Adrenal gland (tissue), 12 donors: ENCODE measurements around the gene TRIP6. TPM values are rescaled to one million over a fixed set of nuclear protein-coding genes. Genes with fewer than 3 reads are reported as not detected.

Experiments
- DNase-seq, 7 donors: peaks; one replicate each; pipeline ENCODE4 v3.0.0-alpha.2; 2019 to 2020
- H3K27ac ChIP-seq, 5 donors: fragments of 200-600 bp; sonication (generic) in 4 of 5; 1 replicate in 3 of 5; 2 replicates in 2 of 5; pipeline versions ENCODE4 v1.5.1 to v1.8.0; 2016 to 2020; ENCODE audit warnings: mild to moderate bottlenecking in 1 of 5
- H3K27me3 ChIP-seq: fragments of 200-600 bp; 2 replicates; pipeline ENCODE4 v1.8.0; 2021
- H3K36me3 ChIP-seq, 2 donors: fragments of 200-600 bp; replicated peaks in 1 of 2; 1 replicate in 1 of 2; 2 replicates in 1 of 2; pipeline versions ENCODE4 v1.5.1 to v1.8.0; 2018 to 2022
- H3K4me1 ChIP-seq, 2 donors: fragments of 200-600 bp; replicated peaks in 1 of 2; 1 replicate in 1 of 2; 2 replicates in 1 of 2; pipeline versions ENCODE4 v1.5.1 to v1.8.0; 2018 to 2021
- H3K4me3 ChIP-seq, 4 donors: fragments of 200-600 bp; sonication (generic) in 3 of 4; one replicate each; pipeline ENCODE4 v1.5.1; 2016 to 2018
- H3K9me3 ChIP-seq, 3 donors: fragments of 200-600 bp; sonication (generic) in 1 of 3; replicated peaks in 1 of 3; 1 replicate in 2 of 3; 2 replicates in 1 of 3; pipeline versions ENCODE4 v1.5.1 to v1.8.0; 2016 to 2021
- POLR2A ChIP-seq, 2 donors: fragments of 450-650 bp; IDR thresholded peaks; one replicate each; pipeline ENCODE4 v1.6.1; 2017; ENCODE audit warnings: antibody characterized with exemption in 2 of 2, mild to moderate bottlenecking in 2 of 2, moderate library complexity in 1 of 2
- intact Hi-C, 2 donors: fragments of 100-400 bp; cut with DNase I; formaldehyde crosslinking; loops; one replicate each; pipeline versions ENCODE4 v1.14.1 to v1.15.0; 2022 to 2023
- microRNA-seq, 3 donors: library from miRNA; unstranded; fragments of <30 nt; microRNA quantifications; one replicate each; pipeline ENCODE4, GENCODE V29; 2017 to 2020
- polyA plus RNA-seq, 3 donors: library from polyadenylated mRNA; stranded (reverse); fragments of 200-250 nt in 2 of 3; fragments of 350-450 nt in 1 of 3; fragmentation: Illumina TruSeq in 1 of 3; extraction: RNeasy Lipid Tissue Mini Kit (QIAGEN cat#74804) in 1 of 3; gene quantifications; one replicate each; pipeline ENCODE4 v1.2.3, GENCODE V29; 2013 to 2014
- small RNA-seq, 2 donors: library from RNA; depleted of rRNA; stranded (forward); fragments of <200 nt; gene quantifications; one replicate each; pipeline ENCODE3, GENCODE V24; 2016
- total RNA-seq, 9 donors: library from RNA; depleted of rRNA in 4 of 9; stranded (reverse); fragments of >200 nt in 4 of 9; fragments of 120-200 nt in 1 of 9; fragmentation: NEBNext Ultra II Directional in 1 of 9; extraction: Animal tissue kit (Norgen Biotek cat#: 25700) in 1 of 9; gene quantifications; one replicate each; pipeline versions ENCODE4 v1.1.0 to v1.2.4, GENCODE V29; 2013 to 2023
- TF ChIP-seq, protein P1 (sequence below), 6 experiments: fragments of 450-650 bp in 4 of 6; fragments of 200-600 bp in 2 of 6; sonication (generic) in 1 of 6; IDR thresholded peaks; 1 replicate in 5 of 6; 2 replicates in 1 of 6; pipeline versions ENCODE4 v1.5.1 to v1.8.0; 2016 to 2021; ENCODE audit warnings: antibody characterized with exemption in 6 of 6, mild to moderate bottlenecking in 2 of 6, moderate library complexity in 1 of 6
- donor health status: healthy with polysubstance abuse.
- donor health status: Bipolar disorder and iron deficiency.
- donor health status: DM: yes; HTN: yes; CAD: no.
- donor health status: DM: no; HTN: no; CAD: no.
- donor health status: DM: no; HTN: no; CAD: no.
- donor health status: DM: yes; HTN: yes; CAD: no.

The TRIP6 gene
- total and polyA plus RNA-seq, 12 donors, result 6.1 to 105 (median 69.2) TPM

DNA sequence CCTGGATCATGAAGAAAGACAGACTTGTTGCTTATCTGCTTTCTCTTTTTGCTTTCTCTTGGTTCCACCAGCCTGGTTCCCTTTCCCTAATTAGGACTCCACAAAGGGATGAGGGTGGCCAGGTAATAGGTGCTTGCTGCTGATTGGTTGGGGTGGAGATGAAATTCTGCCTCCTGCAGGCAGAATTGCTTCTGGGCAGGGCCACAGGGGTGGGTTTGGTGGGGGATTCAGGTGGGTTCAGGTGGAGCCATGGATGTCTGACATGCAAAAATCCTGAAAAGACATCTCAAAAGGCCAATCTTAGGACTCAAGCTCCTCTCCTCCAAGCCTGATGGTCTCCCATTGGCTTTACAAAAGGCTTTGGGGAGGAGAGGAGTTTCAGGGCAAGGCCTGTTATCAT is 53.9 kb downstream of the TRIP6 start:
- no peak for DNase-seq
- intact Hi-C loops, result no loop called here

More for the DNA sequence above, 53.9 kb downstream of the TRIP6 start:
- no peaks in the 10 kb centered on the region for H3K36me3 ChIP-seq
- no peak for TF ChIP-seq POLR2A (IDR thresholded peaks at IDR 0.05)
- TF ChIP-seq, protein P1, sequence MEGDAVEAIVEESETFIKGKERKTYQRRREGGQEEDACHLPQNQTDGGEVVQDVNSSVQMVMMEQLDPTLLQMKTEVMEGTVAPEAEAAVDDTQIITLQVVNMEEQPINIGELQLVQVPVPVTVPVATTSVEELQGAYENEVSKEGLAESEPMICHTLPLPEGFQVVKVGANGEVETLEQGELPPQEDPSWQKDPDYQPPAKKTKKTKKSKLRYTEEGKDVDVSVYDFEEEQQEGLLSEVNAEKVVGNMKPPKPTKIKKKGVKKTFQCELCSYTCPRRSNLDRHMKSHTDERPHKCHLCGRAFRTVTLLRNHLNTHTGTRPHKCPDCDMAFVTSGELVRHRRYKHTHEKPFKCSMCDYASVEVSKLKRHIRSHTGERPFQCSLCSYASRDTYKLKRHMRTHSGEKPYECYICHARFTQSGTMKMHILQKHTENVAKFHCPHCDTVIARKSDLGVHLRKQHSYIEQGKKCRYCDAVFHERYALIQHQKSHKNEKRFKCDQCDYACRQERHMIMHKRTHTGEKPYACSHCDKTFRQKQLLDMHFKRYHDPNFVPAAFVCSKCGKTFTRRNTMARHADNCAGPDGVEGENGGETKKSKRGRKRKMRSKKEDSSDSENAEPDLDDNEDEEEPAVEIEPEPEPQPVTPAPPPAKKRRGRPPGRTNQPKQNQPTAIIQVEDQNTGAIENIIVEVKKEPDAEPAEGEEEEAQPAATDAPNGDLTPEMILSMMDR (IDR thresholded peaks at IDR 0.05), result no peak
- no peaks in the 10 kb centered on the region for H3K27me3 ChIP-seq
- H3K27ac ChIP-seq, result no peak overlapping the region
- no peak overlapping the region for H3K4me3 ChIP-seq
- no peaks in the 10 kb centered on the region for H3K9me3 ChIP-seq
- no peaks in the 10 kb centered on the region for H3K4me1 ChIP-seq

Small RNA genes lying within 50 kb of the gene (microRNA-seq; reads per million reads assigned to microRNA genes)
- gene MIR6875, result 0 to 0.57 (median 0.45) reads per million in 3 donors

Small RNA genes lying within 50 kb of the gene (small RNA-seq; reads per million reads assigned to genes)
- gene RN7SL549P, result 0 reads per million in 2 donors
- gene RN7SL750P, result 0 reads per million in 2 donors

Other genes starting within 250 kb of the TRIP6 start
- 1 to 10 TPM in 5 of 9 donors, under 1 TPM in 4; 0.24 to 6.7 (median 1.4) TPM for gene TFR2, start 225.8 kb upstream of the TRIP6 start, total RNA-seq
- gene TFR2, start 225.8 kb upstream of the TRIP6 start, polyA plus RNA-seq, result 1 to 10 TPM in 2 of 3 donors, under 1 TPM in 1; 0.88 to 2.1 (median 1.1) TPM
- 1 to 10 TPM in 4 of 9 donors, not detected in 5; 1.7 to 3.8 (median 2.1) TPM for gene ACTL6B, start 210.9 kb upstream of the TRIP6 start, total RNA-seq
- 1 to 10 TPM in 2 of 3 donors, under 1 TPM in 1; 0.64 to 5.1 (median 2.5) TPM for gene ACTL6B, start 210.9 kb upstream of the TRIP6 start, polyA plus RNA-seq
- 100 to 1,000 TPM in 8 of 9 donors, 10 to 100 TPM in 1; 54.1 to 365 (median 279) TPM for gene GNB2, start 193.6 kb upstream of the TRIP6 start, total RNA-seq
- gene GNB2, start 193.6 kb upstream of the TRIP6 start, polyA plus RNA-seq, result 100 to 1,000 TPM; 105 to 139 (median 105) TPM
- 10 to 100 TPM; 15.9 to 62.2 (median 23.9) TPM for gene GIGYF1, start 173.1 kb upstream of the TRIP6 start, total RNA-seq
- 100 to 1,000 TPM in 1 of 3 donors, 10 to 100 TPM in 1, 1 to 10 TPM in 1; 5.4 to 167 (median 49.8) TPM for gene GIGYF1, start 173.1 kb upstream of the TRIP6 start, polyA plus RNA-seq
- 10 to 100 TPM in 8 of 9 donors, 1 to 10 TPM in 1; 8.7 to 60.9 (median 35.1) TPM for gene POP7, start 161.3 kb upstream of the TRIP6 start, total RNA-seq
- 10 to 100 TPM; 24.8 to 48.5 (median 27.1) TPM for gene POP7, start 161.3 kb upstream of the TRIP6 start, polyA plus RNA-seq
- under 1 TPM in 1 of 9 donors, not detected in 8; 0.17 TPM for gene EPO, start 146.9 kb upstream of the TRIP6 start, total RNA-seq
- gene EPO, start 146.9 kb upstream of the TRIP6 start, polyA plus RNA-seq, result under 1 TPM in 1 of 3 donors, not detected in 2; 0.10 TPM
- not detected for gene ZAN, start 133.8 kb upstream of the TRIP6 start, total RNA-seq
- not detected for gene ZAN, start 133.8 kb upstream of the TRIP6 start, polyA plus RNA-seq
- gene EPHB4, start 39.9 kb upstream of the TRIP6 start, total RNA-seq, result 100 to 1,000 TPM in 6 of 9 donors, 10 to 100 TPM in 3; 67.5 to 188 (median 111) TPM
- gene EPHB4, start 39.9 kb upstream of the TRIP6 start, polyA plus RNA-seq, result 10 to 100 TPM; 31.5 to 67.3 (median 37.2) TPM
- gene SLC12A9, start 14.7 kb upstream of the TRIP6 start, total RNA-seq, result 10 to 100 TPM in 7 of 9 donors, 1 to 10 TPM in 2; 8.0 to 35.1 (median 19.7) TPM
- 10 to 100 TPM in 2 of 3 donors, 1 to 10 TPM in 1; 6.1 to 60.3 (median 34.6) TPM for gene SLC12A9, start 14.7 kb upstream of the TRIP6 start, polyA plus RNA-seq
- 100 to 1,000 TPM in 4 of 9 donors, 10 to 100 TPM in 5; 44.0 to 156 (median 70.7) TPM for gene SRRT, start 7.7 kb downstream of the TRIP6 start, total RNA-seq
- gene SRRT, start 7.7 kb downstream of the TRIP6 start, polyA plus RNA-seq, result 100 to 1,000 TPM in 2 of 3 donors, 10 to 100 TPM in 1; 83.7 to 289 (median 226) TPM
- gene UFSP1, start 22.3 kb downstream of the TRIP6 start, total RNA-seq, result 10 to 100 TPM in 1 of 9 donors, 1 to 10 TPM in 8; 2.8 to 12.7 (median 5.2) TPM
- 1 to 10 TPM; 2.5 to 6.8 (median 6.5) TPM for gene UFSP1, start 22.3 kb downstream of the TRIP6 start, polyA plus RNA-seq
- 10 to 100 TPM in 1 of 9 donors, 1 to 10 TPM in 4, under 1 TPM in 4; 0.26 to 10.2 (median 1.2) TPM for gene ACHE, start 28.5 kb downstream of the TRIP6 start, total RNA-seq
- gene ACHE, start 28.5 kb downstream of the TRIP6 start, polyA plus RNA-seq, result 1 to 10 TPM; 1.2 to 3.3 (median 3.0) TPM
- under 1 TPM in 3 of 9 donors, not detected in 6; 0.04 to 0.91 (median 0.38) TPM for gene MUC3A, start 82.1 kb downstream of the TRIP6 start, total RNA-seq
- gene MUC3A, start 82.1 kb downstream of the TRIP6 start, polyA plus RNA-seq, result under 1 TPM; 0.05 to 0.17 (median 0.16) TPM
- 1 to 10 TPM in 1 of 9 donors, under 1 TPM in 4, not detected in 4; 0.07 to 1.2 (median 0.55) TPM for gene MUC12, start 102.2 kb downstream of the TRIP6 start, total RNA-seq
- 1 to 10 TPM in 2 of 3 donors, under 1 TPM in 1; 0.44 to 3.3 (median 3.0) TPM for gene MUC12, start 102.2 kb downstream of the TRIP6 start, polyA plus RNA-seq
- not detected for gene MUC17, start 152.7 kb downstream of the TRIP6 start, total RNA-seq
- not detected for gene MUC17, start 152.7 kb downstream of the TRIP6 start, polyA plus RNA-seq
- 10 to 100 TPM; 10.6 to 57.3 (median 29.5) TPM for gene TRIM56, start 218.1 kb downstream of the TRIP6 start, total RNA-seq
- 10 to 100 TPM in 2 of 3 donors, 1 to 10 TPM in 1; 8.3 to 24.1 (median 16.3) TPM for gene TRIM56, start 218.1 kb downstream of the TRIP6 start, polyA plus RNA-seq